A549 (cell line): Measurements from ENCODE around the gene C1QL1.

Source experiments
- CTCF ChIP-seq: fragments of >200 bp; sonication (Bioruptor Twin); formaldehyde crosslinking; IDR thresholded peaks from 3 replicates; pipeline ENCODE4 v1.5.1; 2016
- KDM1A ChIP-seq: fragments of 200-600 bp; sonication (generic); IDR thresholded peaks from 2 replicates; pipeline ENCODE4 v1.6.1; 2016; ENCODE audit warnings: low read depth, mild to moderate bottlenecking
- SMC3 ChIP-seq: fragments of >200 bp; sonication (Bioruptor Twin); formaldehyde crosslinking; IDR thresholded peaks from 3 replicates; pipeline ENCODE4 v1.6.1; 2018; ENCODE audit warnings: inconsistent platforms

- no peak for TF ChIP-seq SMC3
- no peak for TF ChIP-seq KDM1A
- no peak for TF ChIP-seq CTCF
Measured at GRCh38 chr17:44914698-44915271, 53.3 kb downstream of the C1QL1 start.
